ENCODE data around the gene AQR.
"Not testable (repeated sequence)": the region's sequence is repeated elsewhere in the genome, so short reads cannot be mapped to it uniquely, and the experiment has no call there.

Gene AQR

GRCh38 chr15:34953851-34954250 lies 15.7 kb downstream of the AQR start:
- DNase-seq (ENCODE audit: low spot score): no peak

GRCh38 chr15:34952481-34952880 lies 17.1 kb downstream of the AQR start:
- DNase-seq (ENCODE audit: low spot score): no peak

GRCh38 chr15:34951993-34952392 lies 17.5 kb downstream of the AQR start:
- no peak for DNase-seq (ENCODE audit: low spot score)

- no peak for DNase-seq (ENCODE audit: low spot score)
Observed at GRCh38 chr15:34944936-34945335, 24.6 kb downstream of the AQR start.

DNA sequence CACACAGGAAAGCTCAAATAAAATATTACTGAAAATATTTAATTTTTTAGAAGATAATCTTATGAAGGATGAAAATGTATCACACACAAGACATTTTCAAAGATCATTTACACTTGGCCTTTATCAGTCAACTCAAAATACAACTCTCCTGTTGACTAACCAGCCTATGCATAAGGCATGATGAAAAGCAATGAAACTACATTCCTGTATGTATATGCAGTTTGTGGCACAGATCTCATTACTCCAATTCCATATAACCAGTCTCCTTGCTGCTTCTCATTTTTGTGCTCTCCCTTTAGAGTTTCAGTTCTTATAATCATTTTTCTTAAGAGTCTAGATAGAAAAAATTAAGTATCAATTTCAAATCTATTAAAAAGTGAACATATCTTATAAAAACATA lies 25.8 kb downstream of the AQR start:
- no peak for DNase-seq (ENCODE audit: low spot score)

- not testable (repeated sequence) for DNase-seq (ENCODE audit: low spot score)
Observed at GRCh38 chr15:34943264-34943663, 26.3 kb downstream of the AQR start.

DNA sequence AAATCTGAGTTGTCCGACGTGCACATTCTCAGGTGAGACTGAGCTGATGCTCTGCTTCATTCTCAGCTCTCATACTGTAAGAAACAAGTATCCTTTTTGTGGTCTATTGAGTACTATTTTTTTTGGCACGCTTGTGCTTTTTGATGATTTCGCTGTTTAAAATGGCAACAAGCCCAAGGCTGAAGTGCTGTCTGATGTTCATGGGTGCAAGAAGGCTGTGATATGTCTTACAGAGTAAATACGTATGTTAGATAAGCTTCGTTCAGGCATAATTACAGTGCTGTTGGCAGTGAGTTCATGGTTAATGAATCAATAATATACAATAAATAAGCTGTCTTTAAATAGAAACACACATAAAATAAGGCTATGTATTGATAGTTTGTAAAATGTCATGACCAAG lies 27.2 kb downstream of the AQR start:
- DNase-seq (ENCODE audit: low spot score): no peak

- no peak for DNase-seq (ENCODE audit: low spot score)
Observed at GRCh38 chr15:34941831-34942230, 27.7 kb downstream of the AQR start.

GRCh38 chr15:34941185-34941698 lies 28.3 kb downstream of the AQR start:
- no peak for DNase-seq (ENCODE audit: low spot score)

DNA sequence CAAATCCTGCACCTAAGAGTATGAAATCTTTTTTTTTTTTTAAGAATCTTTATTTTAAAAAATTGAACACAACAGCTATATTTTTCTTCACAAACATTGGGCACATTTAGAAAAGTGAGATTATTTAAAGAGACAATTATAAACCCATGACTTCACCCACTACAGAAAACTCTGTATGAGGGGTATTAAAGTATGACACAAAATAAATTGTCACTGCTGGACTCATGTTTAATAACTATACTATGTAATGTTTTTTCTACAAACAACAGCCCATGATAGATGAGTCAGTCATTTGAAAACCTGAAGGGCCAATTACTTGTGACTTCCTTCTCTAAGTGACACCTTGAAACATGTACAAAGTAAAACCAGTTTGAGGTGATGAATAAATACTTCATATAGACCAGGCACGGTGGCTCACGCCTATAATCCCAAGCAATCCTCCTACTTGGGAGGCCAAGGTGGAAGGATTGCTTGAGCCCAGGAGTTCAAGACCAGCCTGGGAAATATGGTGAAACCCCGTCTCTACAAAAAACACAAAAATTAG lies 36.0 kb downstream of the AQR start:
- DNase-seq (ENCODE audit: low spot score): no peak

GRCh38 chr15:34928349-34928748 lies 41.2 kb downstream of the AQR start:
- not testable (repeated sequence) for DNase-seq (ENCODE audit: low spot score)

- no peak for DNase-seq (ENCODE audit: low spot score)
Observed at GRCh38 chr15:34927726-34928125, 41.8 kb downstream of the AQR start.

DNA sequence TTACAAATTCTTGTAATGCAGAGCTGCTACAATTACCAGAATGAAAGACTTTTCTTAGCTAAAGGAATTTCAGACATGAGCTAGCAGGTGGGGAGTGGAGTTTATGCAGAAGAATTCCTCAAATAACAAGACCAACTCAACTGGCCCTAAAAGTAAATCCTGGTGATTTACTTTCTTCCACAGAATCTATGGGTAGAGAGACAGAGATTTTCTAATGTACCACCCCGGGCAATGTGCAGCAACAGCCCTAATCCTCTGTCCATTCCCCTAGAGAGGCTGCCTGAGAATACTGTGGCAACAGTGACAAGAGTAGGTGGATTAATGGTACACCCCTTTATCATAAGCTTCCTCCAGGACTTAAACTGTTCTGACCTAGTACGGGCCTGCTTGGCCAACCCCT lies 55.2 kb downstream of the AQR start:
- no peak for DNase-seq (ENCODE audit: low spot score)

DNA sequence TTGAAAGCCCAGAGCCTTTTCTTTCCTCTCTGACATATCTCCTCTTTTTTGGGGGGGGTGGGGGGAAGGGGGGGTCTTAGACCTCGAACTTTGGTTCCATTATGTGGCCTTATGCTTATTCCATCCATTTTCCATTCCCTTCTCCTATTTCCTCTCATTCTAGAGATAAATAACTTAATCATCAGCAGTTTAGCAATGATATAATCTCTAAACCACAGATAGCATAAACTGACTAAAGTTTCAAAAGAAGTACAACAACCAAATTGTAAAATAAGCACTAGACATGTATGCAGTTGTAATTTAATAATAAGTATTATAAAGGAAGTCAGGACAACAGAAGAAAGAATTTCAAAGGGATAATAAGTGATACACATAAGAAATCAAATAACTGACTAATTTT lies 64.5 kb downstream of the AQR start:
- DNase-seq (ENCODE audit: low spot score): no peak

DNA sequence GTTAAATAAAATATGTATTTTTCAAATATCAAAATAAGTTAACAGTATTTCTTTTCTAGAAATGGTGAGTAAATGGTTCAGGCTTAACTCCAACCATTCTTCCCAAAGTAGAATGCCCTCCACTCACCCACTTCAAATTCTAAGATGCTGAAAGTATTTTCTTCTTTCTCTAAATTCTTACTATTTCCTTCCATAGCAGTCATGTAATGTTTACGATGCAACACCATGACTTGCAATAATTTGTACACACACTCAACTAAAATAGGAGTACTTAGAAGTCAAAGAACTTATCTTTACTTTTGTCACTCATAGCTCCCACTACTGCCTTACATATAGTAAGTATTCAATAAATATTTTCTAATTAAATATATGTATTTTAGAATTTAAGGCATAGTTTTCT lies 65.0 kb downstream of the AQR start:
- DNase-seq (ENCODE audit: low spot score): no peak

GRCh38 chr15:34900748-34901147 lies 68.8 kb downstream of the AQR start:
- no peak for DNase-seq (ENCODE audit: low spot score)

DNA sequence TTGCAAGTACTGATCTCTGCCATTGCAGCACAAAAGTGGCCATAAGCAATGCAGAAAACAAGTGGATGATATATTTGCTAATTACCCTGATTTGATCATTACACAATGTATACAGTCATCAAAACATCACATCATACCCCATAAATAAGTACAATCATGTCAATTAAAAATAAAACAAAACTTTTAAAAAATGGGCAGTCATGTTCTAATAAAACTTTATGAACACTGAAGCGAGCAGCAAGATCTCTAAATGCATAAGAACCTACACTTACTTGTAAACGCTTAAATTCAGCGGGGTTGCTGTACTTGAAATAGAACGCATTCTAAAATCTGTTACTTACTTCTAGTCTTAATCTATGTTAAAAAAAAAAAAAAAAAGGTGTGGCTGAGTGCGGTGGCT lies 73.4 kb downstream of the AQR start:
- DNase-seq (ENCODE audit: low spot score): no peak

DNA sequence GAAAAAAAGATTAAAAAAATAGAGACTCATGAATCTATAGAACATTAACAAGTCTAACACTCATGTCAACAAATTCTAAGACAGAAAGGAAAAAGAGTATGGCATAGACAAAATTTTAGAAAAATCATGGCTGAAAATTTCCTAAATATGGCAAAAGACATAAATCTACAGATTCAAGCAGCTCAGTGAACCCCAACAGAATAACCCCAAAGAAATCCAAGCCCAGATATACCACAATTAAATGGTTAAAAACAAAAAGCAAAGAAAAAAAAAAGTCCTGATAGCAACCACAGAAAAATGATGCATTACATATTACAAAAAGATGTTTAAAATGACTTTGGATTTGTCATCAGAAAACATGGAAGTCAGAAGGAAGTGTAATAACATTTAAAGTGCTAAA lies 75.6 kb downstream of the AQR start:
- DNase-seq (ENCODE audit: low spot score): no peak

- no peak for DNase-seq (ENCODE audit: low spot score)
Observed at GRCh38 chr15:34892963-34893591, 76.5 kb downstream of the AQR start.

DNA sequence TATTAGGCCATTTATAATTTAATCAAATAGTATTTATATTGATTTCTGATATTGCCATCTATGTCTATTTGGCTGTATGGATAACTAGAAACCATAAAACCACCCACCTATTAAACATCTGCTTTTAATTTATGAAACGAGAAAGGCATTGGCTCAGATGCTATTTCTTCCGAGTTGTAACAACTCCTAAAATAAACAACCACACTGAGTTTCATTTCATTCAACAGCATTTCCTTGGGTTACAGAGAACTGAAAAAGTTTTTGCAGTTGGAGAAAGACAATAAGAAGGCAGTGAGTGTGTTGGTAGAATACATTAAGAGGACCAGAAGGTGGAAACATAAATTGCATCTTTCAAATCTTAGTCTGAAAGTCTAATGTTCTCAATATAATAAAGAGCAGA lies 79.1 kb downstream of the AQR start:
- DNase-seq (ENCODE audit: low spot score): no peak

- DNase-seq (ENCODE audit: low spot score): no peak
Observed at GRCh38 chr15:34889476-34889875, 80.1 kb downstream of the AQR start.

GRCh38 chr15:34886134-34886533 lies 83.4 kb downstream of the AQR start:
- DNase-seq (ENCODE audit: low spot score): no peak

DNA sequence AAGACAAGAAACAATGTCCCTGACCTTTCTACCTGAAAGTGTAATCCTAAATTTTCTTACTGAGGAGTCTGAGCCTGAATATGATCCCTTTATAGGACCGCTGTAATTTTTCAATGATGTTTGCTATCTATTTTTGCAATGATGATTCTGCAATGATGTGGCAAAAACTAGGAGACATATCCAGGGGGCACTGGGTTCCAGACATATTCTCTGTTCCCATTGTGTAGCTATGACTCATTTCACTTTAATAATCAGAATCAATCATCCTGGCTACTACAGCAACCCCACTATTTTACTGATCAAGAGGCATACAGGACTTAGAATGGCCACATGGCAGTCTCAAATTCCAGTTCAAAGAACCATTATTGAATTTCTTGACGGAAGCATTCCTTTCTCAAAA lies 85.9 kb downstream of the AQR start:
- DNase-seq (ENCODE audit: low spot score): no peak

DNA sequence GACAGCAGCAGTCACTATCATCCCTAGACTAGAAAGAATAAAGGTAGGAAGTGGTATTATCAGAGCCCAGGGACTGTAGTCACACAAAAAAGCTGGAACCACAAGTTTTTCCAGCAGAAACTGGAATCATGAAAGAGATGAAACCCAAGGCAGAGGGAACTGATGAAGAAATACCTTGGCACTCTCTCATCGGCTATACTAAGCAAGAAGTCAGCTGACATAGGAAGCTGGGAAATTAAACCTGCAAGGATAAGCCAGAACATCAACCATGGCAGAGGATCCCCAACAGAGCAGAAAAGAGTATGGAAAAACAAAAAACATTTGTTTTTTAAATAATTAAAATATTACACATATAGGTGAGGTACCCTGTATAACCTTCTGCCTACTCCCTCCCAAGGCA lies 86.5 kb downstream of the AQR start:
- no peak for DNase-seq (ENCODE audit: low spot score)

Data from globus pallidus (tissue), 1 donor.